Peyer's patch (tissue), 4 donors: ENCODE results near the gene MSN.

Source experiments
- POLR2A ChIP-seq, 2 donors: fragments of 450-650 bp; IDR thresholded peaks; one replicate each; pipeline ENCODE4 v1.5.1; 2017; ENCODE audit warnings: antibody characterized with exemption in 2 of 2, mild to moderate bottlenecking in 2 of 2, moderate library complexity in 2 of 2
- TF ChIP-seq, protein P1 (sequence below), 6 experiments: fragments of 450-650 bp in 4 of 6; fragments of 200-600 bp in 2 of 6; sonication (generic) in 1 of 6; IDR thresholded peaks; one replicate each; pipeline ENCODE4 v1.5.1; 2017 to 2019; ENCODE audit warnings: antibody characterized with exemption in 6 of 6, mild to moderate bottlenecking in 3 of 6, moderate library complexity in 1 of 6

DNA sequence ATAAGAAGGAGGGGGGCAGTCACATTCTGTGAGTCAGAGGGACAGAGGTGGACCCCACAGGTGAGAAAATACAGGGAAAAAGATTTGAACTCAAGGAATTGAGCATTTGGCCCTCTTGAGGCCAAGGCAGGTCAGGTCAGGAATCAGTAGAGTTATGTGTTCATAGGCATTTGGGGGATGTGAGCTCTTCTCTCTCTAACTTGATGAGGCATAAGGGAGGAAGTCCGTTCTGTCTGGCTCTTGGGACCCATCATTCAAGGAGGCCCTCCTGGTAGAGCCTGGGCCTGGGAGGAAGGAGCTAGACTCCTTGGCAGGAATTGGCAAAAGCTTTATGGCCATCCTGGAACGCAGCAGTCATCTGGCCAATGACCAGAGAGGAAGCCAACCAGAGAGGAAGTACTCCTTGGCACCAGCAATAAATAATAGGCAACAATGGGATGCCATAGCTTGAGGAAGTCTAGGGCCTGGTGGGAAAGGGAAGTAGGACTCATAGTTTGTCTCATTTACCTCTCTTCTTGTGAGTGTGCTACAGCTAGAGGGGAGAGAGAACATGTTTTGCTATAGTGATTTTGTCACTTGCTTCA is 53.0 kb downstream of the MSN start:
- TF ChIP-seq, protein P1, sequence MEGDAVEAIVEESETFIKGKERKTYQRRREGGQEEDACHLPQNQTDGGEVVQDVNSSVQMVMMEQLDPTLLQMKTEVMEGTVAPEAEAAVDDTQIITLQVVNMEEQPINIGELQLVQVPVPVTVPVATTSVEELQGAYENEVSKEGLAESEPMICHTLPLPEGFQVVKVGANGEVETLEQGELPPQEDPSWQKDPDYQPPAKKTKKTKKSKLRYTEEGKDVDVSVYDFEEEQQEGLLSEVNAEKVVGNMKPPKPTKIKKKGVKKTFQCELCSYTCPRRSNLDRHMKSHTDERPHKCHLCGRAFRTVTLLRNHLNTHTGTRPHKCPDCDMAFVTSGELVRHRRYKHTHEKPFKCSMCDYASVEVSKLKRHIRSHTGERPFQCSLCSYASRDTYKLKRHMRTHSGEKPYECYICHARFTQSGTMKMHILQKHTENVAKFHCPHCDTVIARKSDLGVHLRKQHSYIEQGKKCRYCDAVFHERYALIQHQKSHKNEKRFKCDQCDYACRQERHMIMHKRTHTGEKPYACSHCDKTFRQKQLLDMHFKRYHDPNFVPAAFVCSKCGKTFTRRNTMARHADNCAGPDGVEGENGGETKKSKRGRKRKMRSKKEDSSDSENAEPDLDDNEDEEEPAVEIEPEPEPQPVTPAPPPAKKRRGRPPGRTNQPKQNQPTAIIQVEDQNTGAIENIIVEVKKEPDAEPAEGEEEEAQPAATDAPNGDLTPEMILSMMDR (IDR thresholded peaks at IDR 0.05), result no peak
- TF ChIP-seq POLR2A (IDR thresholded peaks at IDR 0.05), result no peak
